ACHN (cell line): ENCODE measurements around the gene CNTN5.
"Not testable (repeated sequence)": the region's sequence is repeated elsewhere in the genome, so short reads cannot be mapped to it uniquely, and the experiment has no call there.

Source experiments
- DNase-seq: peaks from one replicate; pipeline ENCODE4 v3.0.0-alpha.2; 2015
- in situ Hi-C: cut with HindIII; loops from 2 replicates; pipeline ENCODE4 v1.10.0; 2017; ENCODE audit warnings: low sequenced_read_pairs, low pct_ligation_motif_present, low pct_unique_long_range_greater_than_20kb

The CNTN5 gene

GRCh38 chr11:100257238-100257803 lies 1236.6 kb downstream of the CNTN5 start:
- DNase-seq, in situ Hi-C loops: not testable (repeated sequence)

DNA sequence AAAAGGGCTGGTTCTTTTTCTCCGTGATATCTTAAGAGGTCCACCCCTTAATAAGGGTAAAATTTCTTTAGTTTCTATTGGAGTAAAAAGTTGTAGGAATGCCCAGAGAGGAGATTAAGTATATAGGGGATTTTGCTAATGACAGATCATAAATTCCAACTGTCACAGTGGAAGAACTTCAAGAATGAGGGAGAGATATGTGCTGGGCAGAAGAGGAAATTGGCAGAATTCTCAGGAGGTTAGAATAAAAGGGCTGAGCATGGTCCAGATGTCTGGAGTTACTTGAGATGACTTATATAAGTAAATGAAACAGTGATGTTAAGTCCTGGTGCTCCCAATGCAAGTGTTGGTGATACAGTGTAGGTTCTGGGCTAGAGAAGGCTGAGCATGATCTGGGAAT lies 1248.8 kb downstream of the CNTN5 start:
- no peak for DNase-seq
- in situ Hi-C loops = no loop called here

- DNase-seq = no peak
- in situ Hi-C loops = no loop called here
Measured at GRCh38 chr11:100273066-100273815, 1252.5 kb downstream of the CNTN5 start.

GRCh38 chr11:100274466-100274865 lies 1253.7 kb downstream of the CNTN5 start:
- DNase-seq, in situ Hi-C loops: not testable (repeated sequence)

- in situ Hi-C loops = no loop called here
- DNase-seq = no peak
Measured at GRCh38 chr11:100294748-100295147, 1274.0 kb downstream of the CNTN5 start.

DNA sequence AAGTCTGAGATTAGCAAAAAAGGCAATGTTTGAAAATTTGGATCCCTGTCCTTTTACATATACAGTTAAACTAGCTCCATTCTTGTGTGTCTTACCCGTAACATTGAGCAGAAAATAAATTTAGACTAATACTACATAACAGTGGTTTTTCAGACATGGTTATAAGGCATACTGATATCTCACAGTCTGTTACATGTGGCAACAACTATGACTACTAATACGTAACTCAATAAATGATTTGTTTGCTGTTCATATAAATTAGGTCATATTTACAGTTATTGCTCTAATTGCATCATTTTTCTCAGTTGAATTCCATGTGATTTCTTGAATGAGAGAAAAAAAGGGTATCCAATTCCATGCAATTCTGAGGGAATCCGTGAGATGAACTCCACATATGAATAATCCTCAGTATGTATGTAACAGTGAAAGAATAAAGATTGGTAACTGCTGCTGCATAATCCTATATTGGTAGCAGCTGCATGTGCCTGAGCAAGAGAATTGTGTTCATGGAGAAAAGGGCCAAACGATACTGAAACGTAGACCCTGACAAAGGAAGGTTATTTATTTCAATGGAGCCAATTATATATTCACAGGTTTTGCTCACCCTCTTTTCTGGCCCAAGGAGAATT lies 1275.4 kb downstream of the CNTN5 start:
- in situ Hi-C loops = no loop called here
- DNase-seq = no peak

DNA sequence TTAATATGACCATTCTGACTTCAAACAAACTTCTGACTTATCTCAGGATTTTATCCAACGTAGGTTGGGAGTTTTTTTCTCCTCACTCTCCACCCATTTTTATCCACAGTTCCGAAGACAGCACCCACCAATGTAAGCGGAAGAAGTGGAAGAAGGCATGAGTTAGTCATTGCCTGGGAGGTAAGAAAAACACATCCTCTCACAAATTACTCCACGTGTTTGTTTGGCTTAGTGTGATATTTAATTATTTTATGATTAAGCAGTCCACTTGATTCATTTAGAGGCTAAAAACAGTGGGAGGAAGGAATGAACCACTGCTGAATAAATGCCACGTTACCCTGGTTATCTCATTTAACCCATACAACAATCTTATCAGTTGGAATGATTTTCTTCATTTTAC lies 1276.8 kb downstream of the CNTN5 start:
- no peak for DNase-seq
- in situ Hi-C loops = no loop called here

- no peak for DNase-seq
- in situ Hi-C loops = no loop called here
Measured at GRCh38 chr11:100302824-100303223, 1282.1 kb downstream of the CNTN5 start.

DNA sequence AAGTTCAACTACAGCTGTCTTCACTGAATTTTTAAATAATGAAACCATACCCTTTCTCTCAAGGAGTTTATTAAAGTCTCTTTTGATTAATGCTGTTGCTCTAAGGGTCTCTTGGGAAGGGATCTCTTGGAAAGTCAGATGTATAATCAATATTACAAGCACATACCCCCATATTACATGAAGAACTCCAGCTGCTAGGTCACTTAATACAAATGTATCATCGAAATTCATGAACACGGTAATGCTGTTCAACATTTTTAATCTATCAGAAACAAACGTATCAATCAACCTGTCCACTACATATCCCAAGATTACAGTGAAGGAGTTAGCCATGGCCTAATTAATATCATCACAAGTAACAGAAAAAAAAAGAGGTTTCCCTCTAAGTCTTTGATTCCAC lies 1283.1 kb downstream of the CNTN5 start:
- DNase-seq = no peak
- in situ Hi-C loops = no loop called here

DNA sequence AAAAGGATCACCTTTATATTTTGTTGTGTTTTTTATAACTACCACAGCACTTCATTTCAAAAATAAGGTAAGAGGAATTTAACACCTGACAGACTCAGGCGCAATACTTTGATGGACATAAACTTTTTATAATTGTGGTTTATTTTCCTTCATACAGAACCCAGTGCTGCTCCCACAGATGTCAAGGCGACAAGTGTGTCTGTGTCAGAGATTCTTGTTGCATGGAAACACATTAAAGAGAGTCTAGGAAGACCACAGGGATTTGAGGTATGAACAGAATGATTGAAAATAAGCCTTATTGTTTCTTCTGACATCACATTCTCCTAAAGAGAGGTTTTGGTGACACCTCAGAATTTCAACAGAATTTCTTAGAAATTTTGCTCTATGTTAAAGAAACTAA lies 1287.5 kb downstream of the CNTN5 start:
- no peak for DNase-seq
- in situ Hi-C loops = no loop called here

DNA sequence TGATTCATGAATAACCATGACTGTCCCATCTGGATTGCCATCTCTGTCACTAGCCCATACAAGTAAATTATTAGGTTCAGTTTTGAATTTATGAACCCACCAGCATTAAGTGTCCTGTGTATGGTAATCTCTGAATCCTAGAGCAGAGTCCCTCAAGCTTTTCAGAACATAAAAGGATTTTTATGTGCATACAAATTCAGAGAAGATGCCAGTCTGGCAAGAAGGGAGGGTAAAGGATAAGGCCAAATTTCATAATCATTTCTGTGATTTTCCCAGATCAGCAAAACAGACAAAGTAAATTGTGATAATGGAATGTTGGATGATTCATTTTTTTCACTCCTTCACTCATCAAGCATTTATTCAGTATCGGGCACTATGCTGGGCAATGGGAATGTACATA lies 1295.2 kb downstream of the CNTN5 start:
- DNase-seq = no peak
- in situ Hi-C loops = no loop called here

DNA sequence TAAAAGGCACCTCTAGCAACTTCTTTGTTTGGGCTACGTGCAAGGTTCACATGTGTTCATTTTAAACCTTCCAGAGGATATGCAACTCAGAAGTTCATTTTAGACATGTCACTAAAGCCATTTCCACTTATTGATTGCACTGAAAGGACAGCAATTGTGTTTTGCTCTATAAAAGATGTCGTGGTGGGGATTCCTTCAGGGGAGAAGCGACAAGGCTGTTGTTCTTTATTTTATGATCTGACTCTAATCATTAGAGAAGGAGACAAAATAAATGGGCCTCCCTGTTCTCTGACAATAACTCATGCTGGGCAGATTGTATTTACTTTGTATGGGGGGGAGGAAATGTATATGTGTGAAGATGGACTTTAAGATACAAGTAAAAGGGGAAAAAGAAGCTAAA lies 1296.2 kb downstream of the CNTN5 start:
- in situ Hi-C loops = no loop called here
- no peak for DNase-seq

GRCh38 chr11:100319691-100320090 lies 1298.9 kb downstream of the CNTN5 start:
- DNase-seq = no peak
- in situ Hi-C loops = no loop called here

GRCh38 chr11:100328626-100329340 lies 1308.0 kb downstream of the CNTN5 start:
- DNase-seq = peak; percentile 2
- in situ Hi-C loops = no loop called here

DNA sequence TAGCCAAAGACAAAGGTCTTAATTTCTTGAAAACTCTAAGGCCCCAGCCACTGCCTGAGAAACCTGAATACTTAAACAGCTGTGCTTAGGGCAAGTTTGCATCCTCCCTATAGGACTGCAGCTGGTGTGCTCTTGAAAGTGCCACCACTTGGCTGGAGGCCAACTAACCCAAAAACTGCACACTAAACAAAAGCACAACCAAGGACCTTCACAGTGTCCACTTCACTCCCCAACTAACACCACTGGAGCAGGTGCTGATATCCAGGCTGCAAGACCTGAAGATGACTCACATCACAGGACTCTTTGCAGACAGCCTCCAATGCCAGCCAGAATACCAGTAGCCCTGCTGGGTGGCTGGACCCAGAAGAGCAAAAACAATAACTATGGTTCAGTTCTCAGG lies 1308.6 kb downstream of the CNTN5 start:
- in situ Hi-C loops = no loop called here
- DNase-seq = no peak

DNA sequence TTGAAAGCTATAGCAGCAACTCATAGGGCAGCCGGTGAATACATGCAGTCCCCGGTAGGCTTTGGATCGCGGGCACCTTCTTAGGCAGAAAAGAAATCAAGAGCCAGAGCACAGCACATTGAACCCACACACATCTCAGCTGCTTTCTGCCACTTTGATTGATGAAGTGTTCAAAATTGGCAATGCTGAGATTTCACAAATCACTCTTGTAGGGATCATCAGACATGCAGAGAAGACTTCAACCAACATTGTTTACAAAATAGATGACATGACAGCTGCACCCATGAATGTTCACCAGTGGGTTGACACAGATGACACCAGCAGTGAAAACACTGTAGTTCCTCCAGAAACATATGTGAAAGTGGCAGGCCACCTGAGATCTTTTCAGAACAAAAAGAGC lies 1316.1 kb downstream of the CNTN5 start:
- no peak for DNase-seq
- in situ Hi-C loops = no loop called here

GRCh38 chr11:100338144-100338840 lies 1317.5 kb downstream of the CNTN5 start:
- in situ Hi-C loops = no loop called here
- no peak for DNase-seq

DNA sequence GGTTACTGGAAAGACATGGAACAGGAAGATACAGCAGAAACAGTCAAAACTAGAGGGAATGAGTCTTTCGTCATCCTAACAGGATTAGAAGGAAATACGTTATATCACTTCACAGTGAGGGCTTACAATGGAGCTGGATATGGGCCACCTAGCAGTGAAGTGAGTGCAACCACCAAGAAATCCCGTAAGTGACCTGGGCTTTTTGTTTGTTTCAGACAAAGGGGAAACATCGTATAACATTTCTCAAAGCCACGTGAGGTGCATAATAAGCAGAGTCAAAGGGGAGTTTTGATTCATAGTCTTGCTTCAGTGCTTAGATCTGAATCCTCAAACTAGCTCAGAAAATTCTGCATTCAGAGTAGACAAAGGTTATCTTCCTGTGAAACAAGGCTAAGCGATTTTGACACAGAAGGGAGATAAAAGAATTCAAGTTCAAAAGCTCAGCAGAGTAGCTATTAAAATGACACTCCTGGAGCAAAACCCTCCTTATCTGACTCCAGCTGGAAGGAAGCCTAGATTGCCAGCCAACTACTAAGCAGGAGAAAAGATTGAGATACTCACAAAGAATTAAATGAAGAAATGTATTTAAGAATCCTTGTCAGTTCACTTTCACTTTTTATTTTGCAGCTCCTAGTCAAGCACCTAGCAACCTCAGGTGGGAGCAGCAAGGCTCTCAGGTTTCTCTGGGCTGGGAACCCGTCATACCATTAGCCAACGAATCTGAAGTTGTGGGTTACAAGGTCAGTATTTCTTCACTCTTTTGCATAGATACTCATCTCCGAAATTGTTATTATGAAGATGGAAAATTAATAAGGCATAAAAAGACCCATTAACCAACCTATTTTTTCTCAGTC lies 1319.9 kb downstream of the CNTN5 start:
- DNase-seq = no peak
- in situ Hi-C loops = no loop called here
